ENCODE measurements around the gene ADAMTS3. TPM values are rescaled to one million over a fixed set of nuclear protein-coding genes. Genes with fewer than 3 reads are reported as not detected.

Gene ADAMTS3
- total and polyA plus RNA-seq, 2 of the 13 experiments (the other 11 are each of a cell fraction or from before 2014, with no cell fraction given) = not detected

GRCh38 chr4:72422416-72422815, 146.6 kb downstream of the ADAMTS3 start (continued):
- TF ChIP-seq ZXDC (CRISPR knock-in tag; IDR thresholded peaks at IDR 0.05) (no peak), SRSF1 (optimal IDR thresholded peaks at IDR 0.05; ENCODE audit: low read depth, low read length) (no peak), HNRNPUL1 (IDR thresholded peaks at IDR 0.05; ENCODE audit: low read depth, low read length) (no peak), MED8 (CRISPR knock-in tag; IDR thresholded peaks at IDR 0.05; ENCODE audit: insufficient replicate concordance) (no peak)

- DNase-seq (ENCODE audit: low spot score) (no peak), ATAC-seq (no peak), FAIRE-seq (no peak)
- Histone ChIP-seq H3K79me2 (ENCODE audit: insufficient read depth, low read length) (no peaks in the 10 kb centered on the region), H3K27ac (ENCODE audit: extremely low read length, insufficient read depth, low read length) (no peak overlapping the region), H3K4me2 (ENCODE audit: low read depth, low read length) (no peak overlapping the region), H2AFZ (ENCODE audit: low read length) (no peak overlapping the region), H3K4me1 (ENCODE audit: insufficient read depth, low read length) (no peaks in the 10 kb centered on the region), H4K20me1 (ENCODE audit: insufficient read depth, low read length) (no peaks in the 10 kb centered on the region), H3K4me3 (replicated peaks in 1 of 3; ENCODE audit: insufficient read depth in 1 of 3, low read depth in 2 of 3, low read length in 3 of 3) (no peak overlapping the region), H3K36me3 (replicated peaks in 1 of 2; ENCODE audit: control insufficient read depth in 1 of 2, insufficient read depth in 2 of 2, low read length in 2 of 2) (no peaks in the 10 kb centered on the region), H3K27me3 (ENCODE audit: control insufficient read depth in 1 of 2, insufficient read depth in 2 of 2, low read length in 2 of 2) (no peaks in the 10 kb centered on the region), H3K9me3 (ENCODE audit: low read length) (no peaks in the 10 kb centered on the region), H3K9ac (ENCODE audit: insufficient read depth, low read depth, low read length) (no peak overlapping the region)
- BruUV-seq (replicated peaks) = no TSS peak
- CTCF ChIA-PET (ENCODE audit: low intra/inter-chr PET ratio, low total read pairs) = no interaction called here
- in situ Hi-C loops (cut with HindIII; ENCODE audit: extremely low pct_ligation_motif_present, low pct_unique_long_range_greater_than_20kb) = no loop called here
- POLR2A ChIA-PET = no interaction called here
- WGBS (ENCODE audit: low lambda C conversion rate) = 2% methylated on average over 2 of the region's 2 CpGs
- intact Hi-C loops (cut with micrococcal nuclease; ENCODE audit: unreplicated experiment) = no loop called here
- TF ChIP-seq ZSCAN20 (CRISPR knock-in tag; IDR thresholded peaks at IDR 0.05; ENCODE audit: borderline replicate concordance) (no peak), ZNF687 (CRISPR knock-in tag; IDR thresholded peaks at IDR 0.05) (no peak), SETDB1 (CRISPR knock-in tag; IDR thresholded peaks at IDR 0.05; ENCODE audit: borderline replicate concordance) (no peak), ZNF784 (CRISPR knock-in tag; IDR thresholded peaks at IDR 0.05; ENCODE audit: borderline replicate concordance) (no peak), HNRNPL (IDR thresholded peaks at IDR 0.05; ENCODE audit: low read depth, low read length) (no peak), ZNF12 (CRISPR knock-in tag; IDR thresholded peaks at IDR 0.05) (no peak), HNF1B (CRISPR knock-in tag; IDR thresholded peaks at IDR 0.05) (no peak)
These were observed 150.6 kb downstream of the ADAMTS3 start for GRCh38 chr4:72418458-72418857.

Measured in HepG2 (cell line).